ENCODE results near the gene MROH7. TPM values are rescaled to one million over a fixed set of nuclear protein-coding genes. Genes with fewer than 3 reads are reported as not detected.

Gene MROH7
- total RNA-seq (0.68 and 0.87 TPM in 2 replicates), polyA plus RNA-seq (0.24 and 0.95 TPM in 2 replicates)

- Histone ChIP-seq H3K27me3 (no peaks in the 10 kb centered on the region), H3K36me3 (replicated peaks; ENCODE audit: insufficient read depth, low read depth) (no peaks in the 10 kb centered on the region), H3K4me1 (ENCODE audit: insufficient read depth) (peaks cover 4% of the 10 kb centered on the region), H3K9me3 (ENCODE audit: low read depth) (no peaks in the 10 kb centered on the region), H3K27ac (peak within 1 kb of the TSS; percentile 68), H3K4me3 (no peak within 1 kb of the TSS), H3K4me2 (no peak within 1 kb of the TSS), H3K79me2 (no peaks in the 10 kb centered on the region), H3K9me2 (replicated peaks; ENCODE audit: insufficient read depth) (no peaks in the 10 kb centered on the region), H4K20me1 (ENCODE audit: insufficient read depth, poor library complexity, severe bottlenecking) (no peaks in the 10 kb centered on the region), H2AFZ (no peak within 1 kb of the TSS)
- no peak for DNase-seq (ENCODE audit: low spot score)
- TF ChIP-seq EZH2phosphoT487 (IDR thresholded peaks at IDR 0.05; ENCODE audit: low read depth, severe bottlenecking, unreplicated experiment) (no peak), EZH2 (IDR thresholded peaks at IDR 0.05; ENCODE audit: borderline replicate concordance) (no peak)
- WGBS (ENCODE audit: low lambda C conversion rate, missing lambda C conversion rate): 61% methylated on average over 8 of the region's 8 CpGs
Measured at GRCh38 chr1:54640863-54641836, at the start of gene MROH7. TSS of gene MROH7 (plus strand) at chr1:54641786. CDS start at chr1:54652927, 11,141 bp downstream.

- no peaks in the 10 kb centered on the region for H4K20me1 ChIP-seq (ENCODE audit: insufficient read depth, poor library complexity, severe bottlenecking)
- H3K4me2 ChIP-seq: no peak overlapping the region
- WGBS (ENCODE audit: low lambda C conversion rate, missing lambda C conversion rate): 90% methylated on average over 10 of the region's 10 CpGs
- H3K4me1 ChIP-seq (ENCODE audit: insufficient read depth): no peaks in the 10 kb centered on the region
- H3K27ac ChIP-seq: no peak overlapping the region
- no peaks in the 10 kb centered on the region for H3K9me3 ChIP-seq (ENCODE audit: low read depth)
- no peak overlapping the region for H2AFZ ChIP-seq
- H3K27me3 ChIP-seq: no peaks in the 10 kb centered on the region
- H3K79me2 ChIP-seq: no peaks in the 10 kb centered on the region
- TF ChIP-seq EZH2 (IDR thresholded peaks at IDR 0.05; ENCODE audit: borderline replicate concordance) (no peak), CTCF (IDR thresholded peaks at IDR 0.05; ENCODE audit: poor library complexity) (no peak), EZH2phosphoT487 (IDR thresholded peaks at IDR 0.05; ENCODE audit: low read depth, severe bottlenecking, unreplicated experiment) (no peak)
- no peaks in the 10 kb centered on the region for H3K36me3 ChIP-seq (replicated peaks; ENCODE audit: insufficient read depth, low read depth)
- H3K4me3 ChIP-seq: no peak overlapping the region
- no peak for DNase-seq (ENCODE audit: low spot score)
- no peaks in the 10 kb centered on the region for H3K9me2 ChIP-seq (replicated peaks; ENCODE audit: insufficient read depth)
Measured at GRCh38 chr1:54593571-54594160, 47.9 kb upstream of the MROH7 start.

- Histone ChIP-seq H3K27me3 (no peaks in the 10 kb centered on the region), H3K79me2 (no peaks in the 10 kb centered on the region), H3K4me3 (no peak overlapping the region), H2AFZ (no peak overlapping the region), H3K27ac (no peak overlapping the region), H3K4me2 (no peak overlapping the region), H3K9me2 (replicated peaks; ENCODE audit: insufficient read depth) (no peaks in the 10 kb centered on the region), H3K36me3 (replicated peaks; ENCODE audit: insufficient read depth, low read depth) (no peaks in the 10 kb centered on the region), H3K9me3 (ENCODE audit: low read depth) (no peaks in the 10 kb centered on the region), H3K4me1 (ENCODE audit: insufficient read depth) (no peaks in the 10 kb centered on the region), H4K20me1 (ENCODE audit: insufficient read depth, poor library complexity, severe bottlenecking) (no peaks in the 10 kb centered on the region)
- WGBS (ENCODE audit: low lambda C conversion rate, missing lambda C conversion rate): 96% methylated on average over 16 of the region's 16 CpGs
- no peak for TF ChIP-seq EZH2 (IDR thresholded peaks at IDR 0.05; ENCODE audit: borderline replicate concordance)
- TF ChIP-seq EZH2phosphoT487 (IDR thresholded peaks at IDR 0.05; ENCODE audit: low read depth, severe bottlenecking, unreplicated experiment): no peak
- no peak for TF ChIP-seq CTCF (IDR thresholded peaks at IDR 0.05; ENCODE audit: poor library complexity)
- DNase-seq (ENCODE audit: low spot score): no peak
Measured at GRCh38 chr1:54594463-54594862, 47.1 kb upstream of the MROH7 start.
